ENCODE results near the gene ITGA11. TPM values are rescaled to one million over a fixed set of nuclear protein-coding genes. Genes with fewer than 3 reads are reported as not detected.
A peak's percentile ranks its signal among the peaks of the same experiment; 100 is the strongest.

The ITGA11 gene
- total and polyA plus RNA-seq, 4 experiments from 2014 or later, result not detected

GRCh38 chr15:68360721-68361120 is 71.2 kb downstream of the ITGA11 start:
- H3K36me3 ChIP-seq (ENCODE audit: insufficient read depth, low read length), result no peaks in the 10 kb centered on the region
- Mint-ChIP-seq H3K27me3 (peaks cover 5 to 7% of the 10 kb centered on the region in 2 donors), H3K36me3 (no peaks in the 10 kb centered on the region), H3K4me3 (no peak overlapping the region), H3K9me3 (peaks cover 0 to 5% (median 3%) of the 10 kb centered on the region in 8 donors), H3K4me1 (no peaks in the 10 kb centered on the region), H3K27ac (no peak overlapping the region)
- no peaks in the 10 kb centered on the region for H3K4me1 ChIP-seq (ENCODE audit: insufficient read depth, low read length)
- no peaks in the 10 kb centered on the region for H3K27me3 ChIP-seq (ENCODE audit: insufficient read depth, low read length)
- ChIA-PET POLR2A (ENCODE audit: partially characterized antibody) (no interaction called here), CTCF (ENCODE audit: partially characterized antibody) (interaction anchor here (0.7 kb wide), 1 partner anchor 51 kb away, joined by 3 read pairs; no protein-coding TSS in a partner anchor)
- no peak overlapping the region for H3K27ac ChIP-seq (ENCODE audit: low read depth, low read length)
- no peak for DNase-seq
- no peak overlapping the region for H3K4me3 ChIP-seq (ENCODE audit: low read length in 2 of 2)
- intact Hi-C loops (cut with micrococcal nuclease), result no loop called here
- H3K9me3 ChIP-seq (ENCODE audit: control insufficient read depth in 1 of 2, low read length in 2 of 2), result no peaks in the 10 kb centered on the region

- DNase-seq, result no peak
- H3K36me3 ChIP-seq (ENCODE audit: insufficient read depth, low read length), result no peaks in the 10 kb centered on the region
- no peaks in the 10 kb centered on the region for H3K9me3 ChIP-seq (ENCODE audit: control insufficient read depth in 1 of 2, low read length in 2 of 2)
- H3K27ac Mint-ChIP-seq, result no peak overlapping the region
- H3K36me3 Mint-ChIP-seq, result no peaks in the 10 kb centered on the region
- no peaks in the 10 kb centered on the region for H3K4me1 ChIP-seq (ENCODE audit: insufficient read depth, low read length)
- POLR2A ChIA-PET (ENCODE audit: partially characterized antibody), result no interaction called here
- H3K27ac ChIP-seq (ENCODE audit: low read depth, low read length), result no peak overlapping the region
- no peaks in the 10 kb centered on the region for H3K4me1 Mint-ChIP-seq
- CTCF ChIA-PET (ENCODE audit: partially characterized antibody), result no interaction called here
- no peak overlapping the region for H3K4me3 Mint-ChIP-seq
- H3K9me3 Mint-ChIP-seq, result peaks cover 0 to 5% (median 3%) of the 10 kb centered on the region in 8 donors
- peaks cover 5 to 7% of the 10 kb centered on the region in 2 donors for H3K27me3 Mint-ChIP-seq
- intact Hi-C loops (cut with micrococcal nuclease), result no loop called here
- H3K4me3 ChIP-seq (ENCODE audit: low read length in 2 of 2), result no peak overlapping the region
- no peaks in the 10 kb centered on the region for H3K27me3 ChIP-seq (ENCODE audit: insufficient read depth, low read length)
These were observed 75.2 kb downstream of the ITGA11 start for GRCh38 chr15:68356778-68357177.

- H3K9me3 ChIP-seq (ENCODE audit: control insufficient read depth in 1 of 2, low read length in 2 of 2), result no peaks in the 10 kb centered on the region
- no peaks in the 10 kb centered on the region for H3K4me1 ChIP-seq (ENCODE audit: insufficient read depth, low read length)
- Mint-ChIP-seq H3K27me3 (peaks cover 5 to 7% of the 10 kb centered on the region in 2 donors), H3K4me1 (no peaks in the 10 kb centered on the region), H3K27ac (no peak overlapping the region), H3K9me3 (peaks cover 0 to 5% (median 3%) of the 10 kb centered on the region in 8 donors), H3K36me3 (no peaks in the 10 kb centered on the region), H3K4me3 (no peak overlapping the region)
- intact Hi-C loops (cut with micrococcal nuclease), result no loop called here
- no peaks in the 10 kb centered on the region for H3K36me3 ChIP-seq (ENCODE audit: insufficient read depth, low read length)
- ChIA-PET CTCF (ENCODE audit: partially characterized antibody) (no interaction called here), POLR2A (ENCODE audit: partially characterized antibody) (no interaction called here)
- no peak for DNase-seq
- no peak overlapping the region for H3K27ac ChIP-seq (ENCODE audit: low read depth, low read length)
- no peak overlapping the region for H3K4me3 ChIP-seq (ENCODE audit: low read length in 2 of 2)
- H3K27me3 ChIP-seq (ENCODE audit: insufficient read depth, low read length), result no peaks in the 10 kb centered on the region
These were observed 77.0 kb downstream of the ITGA11 start for GRCh38 chr15:68354923-68355322.

GRCh38 chr15:68354268-68354667 is 77.7 kb downstream of the ITGA11 start:
- Mint-ChIP-seq H3K9me3 (peaks cover 0 to 5% (median 3%) of the 10 kb centered on the region in 8 donors), H3K36me3 (no peaks in the 10 kb centered on the region), H3K4me1 (no peaks in the 10 kb centered on the region), H3K27me3 (peaks cover 5 to 6% of the 10 kb centered on the region in 2 donors), H3K4me3 (no peak overlapping the region), H3K27ac (no peak overlapping the region)
- Histone ChIP-seq H3K9me3 (ENCODE audit: control insufficient read depth in 1 of 2, low read length in 2 of 2) (no peaks in the 10 kb centered on the region), H3K4me3 (ENCODE audit: low read length in 2 of 2) (no peak overlapping the region), H3K27me3 (ENCODE audit: insufficient read depth, low read length) (no peaks in the 10 kb centered on the region), H3K4me1 (ENCODE audit: insufficient read depth, low read length) (no peaks in the 10 kb centered on the region), H3K36me3 (ENCODE audit: insufficient read depth, low read length) (no peaks in the 10 kb centered on the region), H3K27ac (ENCODE audit: low read depth, low read length) (no peak overlapping the region)
- ChIA-PET CTCF (ENCODE audit: partially characterized antibody) (no interaction called here), POLR2A (ENCODE audit: partially characterized antibody) (no interaction called here)
- DNase-seq, result no peak
- intact Hi-C loops (cut with micrococcal nuclease), result no loop called here

- H3K27me3 Mint-ChIP-seq, result peaks cover 5 to 6% of the 10 kb centered on the region in 2 donors
- intact Hi-C loops (cut with micrococcal nuclease), result no loop called here
- Histone ChIP-seq H3K4me1 (ENCODE audit: insufficient read depth, low read length) (no peaks in the 10 kb centered on the region), H3K9me3 (ENCODE audit: control insufficient read depth in 1 of 2, low read length in 2 of 2) (no peaks in the 10 kb centered on the region), H3K27me3 (ENCODE audit: insufficient read depth, low read length) (no peaks in the 10 kb centered on the region), H3K27ac (ENCODE audit: low read depth, low read length) (no peak overlapping the region), H3K36me3 (ENCODE audit: insufficient read depth, low read length) (no peaks in the 10 kb centered on the region), H3K4me3 (ENCODE audit: low read length in 2 of 2) (no peak overlapping the region)
- no peak overlapping the region for H3K4me3 Mint-ChIP-seq
- ChIA-PET POLR2A (ENCODE audit: partially characterized antibody) (no interaction called here), CTCF (ENCODE audit: partially characterized antibody) (no interaction called here)
- H3K9me3 Mint-ChIP-seq, result peaks cover 0 to 5% (median 3%) of the 10 kb centered on the region in 8 donors
- H3K27ac Mint-ChIP-seq, result no peak overlapping the region
- H3K36me3 Mint-ChIP-seq, result no peaks in the 10 kb centered on the region
- DNase-seq, result no peak
- no peaks in the 10 kb centered on the region for H3K4me1 Mint-ChIP-seq
These were observed 78.4 kb downstream of the ITGA11 start for GRCh38 chr15:68353421-68354135.

GRCh38 chr15:68352401-68353062 is 79.4 kb downstream of the ITGA11 start:
- Histone ChIP-seq H3K9me3 (ENCODE audit: control insufficient read depth in 1 of 2, low read length in 2 of 2) (no peaks in the 10 kb centered on the region), H3K4me3 (ENCODE audit: low read length in 2 of 2) (no peak overlapping the region), H3K36me3 (ENCODE audit: insufficient read depth, low read length) (no peaks in the 10 kb centered on the region), H3K4me1 (ENCODE audit: insufficient read depth, low read length) (no peaks in the 10 kb centered on the region), H3K27me3 (ENCODE audit: insufficient read depth, low read length) (no peaks in the 10 kb centered on the region), H3K27ac (ENCODE audit: low read depth, low read length) (no peak overlapping the region)
- Mint-ChIP-seq H3K27ac (peak overlapping the region in 2 of 7 donors; percentile 23 to 54), H3K27me3 (peaks cover 2 to 5% of the 10 kb centered on the region in 2 donors), H3K36me3 (no peaks in the 10 kb centered on the region), H3K4me3 (no peak overlapping the region), H3K9me3 (peaks cover 0 to 5% (median 2%) of the 10 kb centered on the region in 8 donors), H3K4me1 (no peaks in the 10 kb centered on the region)
- CTCF ChIA-PET (ENCODE audit: partially characterized antibody), result no interaction called here
- POLR2A ChIA-PET (ENCODE audit: partially characterized antibody), result interaction anchor here (0.7 kb wide), 1 partner anchor 13 kb away, joined by 3 read pairs; no protein-coding TSS in a partner anchor
- no peak for DNase-seq
- intact Hi-C loops (cut with micrococcal nuclease), result no loop called here

- no peak for DNase-seq
- CTCF ChIA-PET (ENCODE audit: partially characterized antibody), result interaction anchor here (1.2 kb wide), 1 partner anchor 34 kb away, joined by 4 read pairs; no protein-coding TSS in a partner anchor
These were observed 82.8 kb downstream of the ITGA11 start for GRCh38 chr15:68349151-68349550.

More at GRCh38 chr15:68349151-68349550, 82.8 kb downstream of the ITGA11 start:
- Mint-ChIP-seq H3K4me3 (no peak overlapping the region), H3K9me3 (peaks cover 0 to 2% (median 0%) of the 10 kb centered on the region in 8 donors), H3K4me1 (no peaks in the 10 kb centered on the region), H3K36me3 (no peaks in the 10 kb centered on the region), H3K27ac (no peak overlapping the region), H3K27me3 (peaks cover 3 to 4% of the 10 kb centered on the region in 2 donors)
- no peaks in the 10 kb centered on the region for H3K9me3 ChIP-seq (ENCODE audit: control insufficient read depth in 1 of 2, low read length in 2 of 2)
- intact Hi-C loops (cut with micrococcal nuclease), result no loop called here
- no peaks in the 10 kb centered on the region for H3K4me1 ChIP-seq (ENCODE audit: insufficient read depth, low read length)
- POLR2A ChIA-PET (ENCODE audit: partially characterized antibody), result no interaction called here
- H3K27ac ChIP-seq (ENCODE audit: low read depth, low read length), result no peak overlapping the region
- H3K36me3 ChIP-seq (ENCODE audit: insufficient read depth, low read length), result no peaks in the 10 kb centered on the region
- H3K27me3 ChIP-seq (ENCODE audit: insufficient read depth, low read length), result no peaks in the 10 kb centered on the region
- H3K4me3 ChIP-seq (ENCODE audit: low read length in 2 of 2), result no peak overlapping the region
